AG04449 (cell line): ENCODE results near the gene GRM4.

Experiments used
- CTCF ChIA-PET: fragments of 350-600 bp; formaldehyde crosslinking; extraction: SDS; loops from one replicate; lab custom pipeline; 2021; ENCODE audit warnings: antibody characterized with exemption; lab: Yijun Ruan, JAX
- POLR2A ChIA-PET: fragments of 400-600, 350-600 bp; formaldehyde crosslinking; extraction: SDS; loops from one replicate; lab custom pipeline; 2020; ENCODE audit warnings: antibody characterized with exemption, inconsistent platforms; lab: Yijun Ruan, JAX
- DNase-seq: peaks from one replicate; pipeline ENCODE4 v3.0.0-alpha.2; 2010; ENCODE audit warnings: low read depth, low spot score
- H3K4me3 ChIP-seq: 2 replicates; pipeline ENCODE4 v1.5.1; 2011; ENCODE audit warnings: low read depth, mild to moderate bottlenecking, control low read depth, low read length
- CTCF ChIP-seq: IDR thresholded peaks from one replicate; pipeline ENCODE4 v1.5.1; 2011; ENCODE audit warnings: mild to moderate bottlenecking, moderate library complexity, low read length, control low read depth, inconsistent platforms; ENCODE audit not compliant: insufficient read depth; ENCODE audit errors: missing control alignments

GRM4 gene

GRCh38 chr6:34049395-34050342 is 96.2 kb downstream of the GRM4 start:
- DNase-seq = no peak
- POLR2A ChIA-PET = no interaction called here
- CTCF ChIA-PET = no interaction called here
- TF ChIP-seq CTCF = no peak
- H3K4me3 ChIP-seq = no peak overlapping the region

GRCh38 chr6:34047913-34048867 is 97.7 kb downstream of the GRM4 start:
- no peak for DNase-seq
- no peak overlapping the region for H3K4me3 ChIP-seq
- no peak for TF ChIP-seq CTCF
- ChIA-PET POLR2A (no interaction called here), CTCF (interaction anchor here (0.8 to 1.9 kb wide), 6 partner anchors 21 to 304 kb away, joined by 3 to 6 read pairs (median 4); no protein-coding TSS in a partner anchor)

GRCh38 chr6:34046617-34047016 is 99.3 kb downstream of the GRM4 start:
- no peak for TF ChIP-seq CTCF
- no peak for DNase-seq
- ChIA-PET CTCF (interaction anchor here (1.8 to 1.9 kb wide), 2 partner anchors 9 to 275 kb away, joined by 5 to 8 read pairs; no protein-coding TSS in a partner anchor), POLR2A (no interaction called here)
- no peak overlapping the region for H3K4me3 ChIP-seq

- CTCF ChIA-PET = interaction anchor here (1.8 kb wide), 1 partner anchor 9 kb away, joined by 8 read pairs; no protein-coding TSS in a partner anchor
- H3K4me3 ChIP-seq = no peak overlapping the region
- DNase-seq = no peak
- TF ChIP-seq CTCF = no peak
- POLR2A ChIA-PET = no interaction called here
These were observed 100.1 kb downstream of the GRM4 start for GRCh38 chr6:34045771-34046170.

GRCh38 chr6:34044945-34045595 is 100.8 kb downstream of the GRM4 start:
- ChIA-PET POLR2A (no interaction called here), CTCF (interaction anchor here (1.8 kb wide), 1 partner anchor 10 kb away, joined by 8 read pairs; no protein-coding TSS in a partner anchor)
- H3K4me3 ChIP-seq = no peak overlapping the region
- no peak for TF ChIP-seq CTCF
- no peak for DNase-seq
